ENCODE measurements around the gene DACT1. TPM values are rescaled to one million over a fixed set of nuclear protein-coding genes. Genes with fewer than 3 reads are reported as not detected.

Gene DACT1
- total and polyA plus RNA-seq, 7 experiments from 2014 or later = 8.2 to 38.7 (median 18.5) TPM

DNA sequence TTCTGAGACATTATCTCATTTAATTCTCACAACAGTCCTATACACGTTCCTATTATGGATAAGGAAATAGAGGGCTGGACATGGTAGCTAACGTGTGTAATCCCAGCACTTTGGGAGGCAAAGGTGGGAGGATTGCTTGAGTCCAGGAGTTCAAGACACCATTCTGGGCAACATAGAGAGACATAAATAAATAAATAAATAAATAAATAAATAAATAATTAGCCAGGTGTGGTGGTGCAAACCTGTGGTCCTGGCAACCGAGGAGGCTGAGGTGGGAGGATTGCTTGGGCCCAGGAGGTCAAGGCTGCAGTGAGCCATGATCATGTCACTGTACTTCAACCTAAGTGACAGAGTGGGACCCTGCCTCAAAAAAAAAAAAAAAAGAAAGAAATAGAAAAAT lies 22.6 kb downstream of the DACT1 start:
- Histone ChIP-seq H3K9me3 (ENCODE audit: control insufficient read depth in 2 of 3, low read length in 3 of 3) (no peaks in the 10 kb centered on the region), H3K36me3 (ENCODE audit: control insufficient read depth in 2 of 3, insufficient read depth in 3 of 3, low read length in 3 of 3) (no peaks in the 10 kb centered on the region), H3K4me3 (ENCODE audit: low read length) (no peak overlapping the region), H3K27ac (ENCODE audit: low read depth, low read length) (no peak overlapping the region), H3K4me1 (ENCODE audit: control insufficient read depth in 2 of 2, insufficient read depth in 2 of 2, low read length in 2 of 2) (peaks cover 0 to 22% of the 10 kb centered on the region in 2 donors), H3K27me3 (ENCODE audit: control insufficient read depth in 2 of 2, insufficient read depth in 2 of 2, low read length in 2 of 2) (no peaks in the 10 kb centered on the region)
- no peak for DNase-seq
- CTCF ChIA-PET = no interaction called here
- Mint-ChIP-seq H3K27ac (no peak overlapping the region), H3K4me3 (no peak overlapping the region), H3K4me1 (peaks cover 18 to 43% (median 32%) of the 10 kb centered on the region in 7 donors), H3K9me3 (peaks cover 0 to 3% (median 0%) of the 10 kb centered on the region in 11 donors), H3K27me3 (no peaks in the 10 kb centered on the region), H3K36me3 (peaks cover 0 to 8% (median 5%) of the 10 kb centered on the region in 5 donors)
- ATAC-seq = no peak
- intact Hi-C loops (cut with micrococcal nuclease) = loop anchor here in 1 of 2 donors (10.0 kb wide), 1 partner anchor 804 kb away; the partner anchor contains the start of gene GPR135
- POLR2A ChIA-PET = no interaction called here

DNA sequence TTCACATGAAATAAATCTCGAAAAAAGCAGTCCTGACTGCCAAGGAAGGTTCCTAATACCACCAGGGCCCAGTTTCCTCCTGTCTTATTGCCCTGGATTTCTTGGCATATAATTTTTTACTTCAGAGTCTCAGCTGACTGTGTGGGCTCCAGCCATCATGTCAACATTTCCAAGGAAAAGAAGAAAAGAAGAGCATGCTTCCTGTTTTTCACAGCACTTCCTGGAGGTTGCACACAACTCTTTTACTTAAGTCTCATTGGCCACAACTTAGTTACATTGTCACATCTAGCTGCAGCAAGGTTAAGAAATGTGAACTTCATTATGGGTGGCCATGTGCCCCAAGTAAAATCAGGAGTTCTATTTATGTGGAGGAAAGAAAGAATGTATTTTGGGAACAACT lies 24.3 kb downstream of the DACT1 start:
- Histone ChIP-seq H3K27ac (ENCODE audit: low read depth, low read length) (peak overlapping the region; percentile 41), H3K36me3 (ENCODE audit: control insufficient read depth in 2 of 3, insufficient read depth in 3 of 3, low read length in 3 of 3) (no peaks in the 10 kb centered on the region), H3K9me3 (ENCODE audit: control insufficient read depth in 2 of 3, low read length in 3 of 3) (no peaks in the 10 kb centered on the region), H3K27me3 (ENCODE audit: control insufficient read depth in 2 of 2, insufficient read depth in 2 of 2, low read length in 2 of 2) (no peaks in the 10 kb centered on the region), H3K4me1 (ENCODE audit: control insufficient read depth in 2 of 2, insufficient read depth in 2 of 2, low read length in 2 of 2) (peaks cover 0 to 22% of the 10 kb centered on the region in 2 donors), H3K4me3 (ENCODE audit: low read length) (no peak overlapping the region)
- H3K4me1 Mint-ChIP-seq = peaks cover 18 to 43% (median 32%) of the 10 kb centered on the region in 7 donors
- no peaks in the 10 kb centered on the region for H3K9me3 Mint-ChIP-seq
- ChIA-PET CTCF (interaction anchor here (1.4 kb wide), 1 partner anchor 160 kb away, joined by 3 read pairs; no protein-coding TSS in a partner anchor), POLR2A (interaction anchor here (0.6 to 1.9 kb wide), 2 partner anchors 24 to 467 kb away, joined by 3 to 14 read pairs; partner anchors contain the start of gene DACT1)
- no peaks in the 10 kb centered on the region for H3K27me3 Mint-ChIP-seq
- peak overlapping the region in 9 of 10 donors; percentile 25 to 81 (median 48) for H3K4me3 Mint-ChIP-seq
- H3K36me3 Mint-ChIP-seq = peaks cover 0 to 4% (median 0%) of the 10 kb centered on the region in 5 donors
- ATAC-seq (peak; percentile 32), DNase-seq (peak in 4 of 9 donors; percentile 7 to 27 (median 16))
- intact Hi-C loops (cut with micrococcal nuclease) = loop anchor here in 1 of 2 donors (1.0 to 10.0 kb wide), 2 partner anchors 25 to 803 kb away; partner anchors contain the start of genes DACT1 and GPR135
- H3K27ac Mint-ChIP-seq = peak overlapping the region; percentile 60 to 97 (median 89)

DNA sequence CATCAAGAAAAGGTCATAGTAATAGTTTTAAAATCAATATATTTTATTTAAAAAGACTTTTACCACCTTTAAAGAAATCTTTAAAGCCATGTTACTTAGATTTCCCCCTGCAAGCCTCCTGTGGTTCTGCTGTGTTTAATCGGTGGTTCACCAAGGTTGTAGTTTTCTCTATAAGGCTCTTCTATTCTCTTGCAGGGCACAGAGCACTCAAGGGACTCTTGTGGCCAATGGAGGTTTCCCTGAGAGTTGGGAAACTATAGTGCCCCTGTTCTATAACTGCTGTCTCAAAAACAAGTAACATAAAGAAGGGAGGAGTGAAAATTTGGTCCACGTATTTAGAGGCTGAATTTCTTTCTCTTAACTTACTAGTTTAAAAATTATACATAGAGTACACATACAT lies 25.0 kb downstream of the DACT1 start:
- Histone ChIP-seq H3K36me3 (ENCODE audit: control insufficient read depth in 2 of 3, insufficient read depth in 3 of 3, low read length in 3 of 3) (no peaks in the 10 kb centered on the region), H3K9me3 (ENCODE audit: control insufficient read depth in 2 of 3, low read length in 3 of 3) (no peaks in the 10 kb centered on the region), H3K27me3 (ENCODE audit: control insufficient read depth in 2 of 2, insufficient read depth in 2 of 2, low read length in 2 of 2) (no peaks in the 10 kb centered on the region), H3K27ac (ENCODE audit: low read depth, low read length) (no peak overlapping the region), H3K4me3 (ENCODE audit: low read length) (no peak overlapping the region), H3K4me1 (ENCODE audit: control insufficient read depth in 2 of 2, insufficient read depth in 2 of 2, low read length in 2 of 2) (peaks cover 0 to 22% of the 10 kb centered on the region in 2 donors)
- ChIA-PET POLR2A (interaction anchor here (0.6 to 1.9 kb wide), 2 partner anchors 25 to 468 kb away, joined by 3 to 14 read pairs; partner anchors contain the start of gene DACT1), CTCF (no interaction called here)
- Mint-ChIP-seq H3K4me3 (peak overlapping the region in 3 of 10 donors; percentile 48 to 61 (median 58)), H3K27me3 (no peaks in the 10 kb centered on the region), H3K27ac (peak overlapping the region in 8 of 9 donors; percentile 60 to 97 (median 90)), H3K36me3 (peaks cover 0 to 4% (median 0%) of the 10 kb centered on the region in 5 donors), H3K4me1 (peaks cover 18 to 43% (median 32%) of the 10 kb centered on the region in 7 donors), H3K9me3 (no peaks in the 10 kb centered on the region)
- intact Hi-C loops (cut with micrococcal nuclease) = loop anchor here in 1 of 2 donors (1.0 to 10.0 kb wide), 2 partner anchors 25 to 802 kb away; partner anchors contain the start of genes DACT1 and GPR135
- DNase-seq (no peak), ATAC-seq (no peak)

DNA sequence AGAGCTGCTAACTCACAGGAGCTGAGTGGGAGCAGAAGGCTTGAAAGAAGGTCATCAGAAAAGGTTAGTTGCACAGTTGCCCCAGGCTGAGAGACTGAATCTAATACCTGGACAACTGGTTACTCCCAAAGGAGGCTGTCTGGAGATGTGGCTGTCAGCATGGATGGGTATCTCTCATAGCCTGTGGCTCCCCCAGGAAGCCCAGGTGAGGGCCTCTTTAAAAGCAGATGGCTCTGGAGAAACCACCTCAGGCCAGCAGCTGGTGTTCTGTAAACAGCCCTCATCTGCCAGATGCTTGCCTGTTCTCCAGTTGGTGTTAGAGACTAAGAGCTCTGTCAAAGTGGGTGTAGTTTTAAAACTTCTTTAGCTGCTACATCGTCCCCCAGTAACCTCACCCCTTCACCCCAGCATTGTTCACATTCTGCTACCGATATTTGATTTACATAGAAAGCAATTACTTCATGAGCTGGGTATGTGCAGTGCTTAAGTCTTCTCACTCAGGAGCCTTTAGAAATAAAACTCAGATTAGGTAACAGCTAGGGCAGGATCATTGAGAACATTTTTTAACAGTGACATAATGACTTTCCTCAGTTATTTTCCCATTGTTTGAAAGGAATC lies 25.8 kb downstream of the DACT1 start:
- peaks cover 0 to 22% of the 10 kb centered on the region in 2 donors for H3K4me1 ChIP-seq (ENCODE audit: control insufficient read depth in 2 of 2, insufficient read depth in 2 of 2, low read length in 2 of 2)
- H3K9me3 ChIP-seq (ENCODE audit: control insufficient read depth in 2 of 3, low read length in 3 of 3) = no peaks in the 10 kb centered on the region
- peaks cover 0 to 4% (median 0%) of the 10 kb centered on the region in 5 donors for H3K36me3 Mint-ChIP-seq
- H3K9me3 Mint-ChIP-seq = no peaks in the 10 kb centered on the region
- peaks cover 18 to 43% (median 35%) of the 10 kb centered on the region in 7 donors for H3K4me1 Mint-ChIP-seq
- ChIA-PET CTCF (no interaction called here), POLR2A (interaction anchor here (0.8 kb wide), 1 partner anchor 492 kb away, joined by 3 read pairs; no protein-coding TSS in a partner anchor)
- H3K27me3 ChIP-seq (ENCODE audit: control insufficient read depth in 2 of 2, insufficient read depth in 2 of 2, low read length in 2 of 2) = no peaks in the 10 kb centered on the region
- H3K27ac Mint-ChIP-seq = peak overlapping the region; percentile 13 to 97 (median 71)
- no peak overlapping the region for H3K4me3 ChIP-seq (ENCODE audit: low read length)
- H3K36me3 ChIP-seq (ENCODE audit: control insufficient read depth in 2 of 3, insufficient read depth in 3 of 3, low read length in 3 of 3) = no peaks in the 10 kb centered on the region
- no peak overlapping the region for H3K27ac ChIP-seq (ENCODE audit: low read depth, low read length)
- intact Hi-C loops (cut with micrococcal nuclease) = loop anchor here in 1 of 2 donors (10.0 kb wide), 1 partner anchor 801 kb away; the partner anchor contains the start of gene GPR135
- no peaks in the 10 kb centered on the region for H3K27me3 Mint-ChIP-seq
- peak overlapping the region in 4 of 10 donors; percentile 1 to 61 (median 30) for H3K4me3 Mint-ChIP-seq
- no peak for ATAC-seq
- no peak for DNase-seq

DNA sequence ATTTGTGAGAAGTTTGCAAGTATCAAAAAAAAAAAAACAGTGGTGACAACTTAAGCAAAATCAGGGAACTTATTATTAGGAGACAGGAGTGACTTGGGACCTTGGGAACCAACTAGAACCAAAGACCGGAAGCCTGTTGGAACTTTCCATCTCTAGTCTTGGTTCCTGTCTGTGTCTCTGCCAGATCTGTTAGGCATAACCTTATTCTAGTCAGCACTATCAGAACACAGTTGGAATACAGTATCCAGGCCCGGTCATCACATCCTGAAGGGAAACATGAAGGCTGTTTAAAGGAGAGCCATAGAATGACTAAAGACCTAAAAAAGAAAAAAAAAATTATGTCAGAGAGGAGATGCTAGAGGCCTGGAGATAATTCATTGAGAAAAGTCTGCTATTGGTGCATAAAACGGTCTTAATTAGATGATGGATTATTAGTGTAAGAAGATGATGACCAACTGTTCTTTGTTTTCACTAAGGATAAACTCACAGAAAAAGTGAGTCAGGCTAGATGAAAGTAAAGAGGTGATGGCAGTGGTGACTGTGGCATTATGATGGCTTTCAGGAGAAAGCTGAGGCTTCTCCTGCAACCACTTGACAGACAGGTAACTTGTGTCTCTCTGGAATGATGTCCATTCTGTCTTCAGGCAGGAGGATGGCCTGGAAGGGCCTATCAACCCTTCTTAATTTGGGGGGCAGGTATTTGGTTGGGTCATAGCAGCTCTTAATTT lies 28.2 kb downstream of the DACT1 start:
- ATAC-seq (no peak), DNase-seq (no peak)
- H3K4me3 Mint-ChIP-seq = no peak overlapping the region
- Histone ChIP-seq H3K36me3 (ENCODE audit: control insufficient read depth in 2 of 3, insufficient read depth in 3 of 3, low read length in 3 of 3) (no peaks in the 10 kb centered on the region), H3K27ac (ENCODE audit: low read depth, low read length) (no peak overlapping the region), H3K27me3 (ENCODE audit: control insufficient read depth in 2 of 2, insufficient read depth in 2 of 2, low read length in 2 of 2) (no peaks in the 10 kb centered on the region), H3K4me1 (ENCODE audit: control insufficient read depth in 2 of 2, insufficient read depth in 2 of 2, low read length in 2 of 2) (peaks cover 0 to 22% of the 10 kb centered on the region in 2 donors), H3K4me3 (ENCODE audit: low read length) (no peak overlapping the region), H3K9me3 (ENCODE audit: control insufficient read depth in 2 of 3, low read length in 3 of 3) (no peaks in the 10 kb centered on the region)
- ChIA-PET CTCF (interaction anchor here (1.5 kb wide), 1 partner anchor 26 kb away, joined by 3 read pairs; no protein-coding TSS in a partner anchor), POLR2A (interaction anchor here (0.8 kb wide), 1 partner anchor 28 kb away, joined by 3 read pairs; no protein-coding TSS in a partner anchor)
- peak overlapping the region in 2 of 9 donors; percentile 28 to 68 for H3K27ac Mint-ChIP-seq
- H3K36me3 Mint-ChIP-seq = peaks cover 0 to 4% (median 0%) of the 10 kb centered on the region in 5 donors
- H3K4me1 Mint-ChIP-seq = peaks cover 18 to 41% (median 31%) of the 10 kb centered on the region in 7 donors
- intact Hi-C loops (cut with micrococcal nuclease) = loop anchor here (2.0 to 10.0 kb wide), 2 partner anchors 45 to 799 kb away; partner anchors contain the start of gene GPR135 (in 1 of the 2)
- no peaks in the 10 kb centered on the region for H3K9me3 Mint-ChIP-seq
- H3K27me3 Mint-ChIP-seq = no peaks in the 10 kb centered on the region

DNA sequence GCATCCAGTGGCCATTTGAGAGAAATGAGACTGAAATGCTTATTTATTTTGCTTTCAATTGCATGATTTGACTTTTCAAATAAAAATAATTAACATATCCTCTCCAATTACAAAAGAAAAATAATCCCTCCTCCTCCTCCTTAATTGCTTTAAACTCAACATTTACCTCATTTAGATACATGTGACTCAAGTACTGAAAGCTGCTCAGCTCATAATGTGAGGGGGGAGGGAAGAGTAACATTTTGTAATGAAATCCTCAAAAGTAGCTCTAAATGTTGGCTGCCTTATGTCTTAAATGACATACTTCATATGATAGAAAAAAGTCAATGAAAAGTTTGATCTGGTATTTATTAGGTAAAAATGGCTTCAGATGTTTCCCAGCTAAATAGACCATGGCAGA lies 29.0 kb downstream of the DACT1 start:
- peaks cover 0 to 4% (median 0%) of the 10 kb centered on the region in 5 donors for H3K36me3 Mint-ChIP-seq
- Histone ChIP-seq H3K27ac (ENCODE audit: low read depth, low read length) (no peak overlapping the region), H3K4me3 (ENCODE audit: low read length) (no peak overlapping the region), H3K9me3 (ENCODE audit: control insufficient read depth in 2 of 3, low read length in 3 of 3) (no peaks in the 10 kb centered on the region), H3K4me1 (ENCODE audit: control insufficient read depth in 2 of 2, insufficient read depth in 2 of 2, low read length in 2 of 2) (peaks cover 0 to 19% of the 10 kb centered on the region in 2 donors), H3K36me3 (ENCODE audit: control insufficient read depth in 2 of 3, insufficient read depth in 3 of 3, low read length in 3 of 3) (no peaks in the 10 kb centered on the region), H3K27me3 (ENCODE audit: control insufficient read depth in 2 of 2, insufficient read depth in 2 of 2, low read length in 2 of 2) (no peaks in the 10 kb centered on the region)
- peaks cover 18 to 40% (median 27%) of the 10 kb centered on the region in 7 donors for H3K4me1 Mint-ChIP-seq
- ChIA-PET CTCF (interaction anchor here (1.5 kb wide), 1 partner anchor 27 kb away, joined by 3 read pairs; no protein-coding TSS in a partner anchor), POLR2A (no interaction called here)
- peak overlapping the region in 1 of 9 donors; percentile 46 for H3K27ac Mint-ChIP-seq
- ATAC-seq (no peak), DNase-seq (no peak)
- H3K27me3 Mint-ChIP-seq = peaks cover 0 to 3% (median 0%) of the 10 kb centered on the region in 5 donors
- H3K9me3 Mint-ChIP-seq = no peaks in the 10 kb centered on the region
- intact Hi-C loops (cut with micrococcal nuclease) = loop anchor here (2.0 to 10.0 kb wide), 2 partner anchors 44 to 798 kb away; partner anchors contain the start of gene GPR135 (in 1 of the 2)
- no peak overlapping the region for H3K4me3 Mint-ChIP-seq

Measured in naive thymus-derived CD4-positive, alpha-beta T cell (primary cell).